HG03521 (cell line): Measurements from ENCODE around the gene NMRK2.
"Not testable (repeated sequence)": the region's sequence is repeated elsewhere in the genome, so short reads cannot be mapped to it uniquely, and the experiment has no call there.

Source experiments
- ATAC-seq: cut with Tn5 transposase; IDR thresholded peaks from one replicate; pipeline ENCODE4 v1.9.1; 2021; ENCODE audit warnings: mild to moderate bottlenecking, moderate library complexity; ENCODE audit not compliant: unreplicated experiment

Gene NMRK2

DNA sequence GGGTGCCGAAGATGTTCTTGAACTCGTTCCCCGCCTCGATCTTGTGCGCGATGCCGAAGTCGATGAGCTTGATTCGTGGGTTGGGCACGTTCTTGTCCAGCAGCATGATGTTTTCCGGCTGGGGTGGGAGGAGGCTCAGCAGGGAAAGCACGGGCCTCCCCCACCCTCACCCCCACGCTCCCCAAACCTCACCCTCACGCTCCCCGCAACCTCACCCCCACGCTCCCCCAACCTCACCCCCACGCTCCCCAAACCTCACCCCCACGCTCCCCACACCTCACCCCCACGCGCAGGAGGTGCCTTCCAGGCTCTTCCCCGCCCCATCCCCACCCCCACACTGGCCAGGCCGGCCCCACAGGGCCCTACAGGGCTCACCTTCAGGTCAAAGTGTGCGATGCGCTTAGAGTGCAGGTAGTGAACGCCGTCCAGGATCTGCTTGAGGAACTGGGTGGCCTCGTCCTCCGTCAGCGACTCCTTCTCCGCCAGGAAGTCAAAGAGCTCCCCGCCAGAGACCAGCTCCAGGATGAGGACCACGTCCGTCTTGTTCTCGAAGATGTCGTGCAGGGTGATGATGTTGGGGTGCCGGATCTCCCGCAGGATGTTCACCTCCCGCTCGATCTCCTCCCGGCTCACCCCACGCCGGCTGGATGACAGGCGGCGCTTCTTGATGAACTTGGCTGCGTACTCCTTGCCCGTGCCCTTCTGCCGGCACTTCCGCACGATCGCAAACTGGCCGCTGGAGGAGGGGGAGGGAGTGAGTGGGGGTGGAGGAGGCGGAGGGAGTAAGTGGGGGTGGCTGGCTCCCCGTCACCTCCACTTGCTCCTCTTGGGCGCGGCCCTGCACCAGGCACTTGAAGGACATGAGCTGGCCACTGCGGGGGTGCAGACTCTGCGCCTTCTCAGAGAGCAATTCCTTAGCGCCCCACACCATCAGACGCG is 31.7 kb downstream of the NMRK2 start:
- ATAC-seq, result no peak

DNA sequence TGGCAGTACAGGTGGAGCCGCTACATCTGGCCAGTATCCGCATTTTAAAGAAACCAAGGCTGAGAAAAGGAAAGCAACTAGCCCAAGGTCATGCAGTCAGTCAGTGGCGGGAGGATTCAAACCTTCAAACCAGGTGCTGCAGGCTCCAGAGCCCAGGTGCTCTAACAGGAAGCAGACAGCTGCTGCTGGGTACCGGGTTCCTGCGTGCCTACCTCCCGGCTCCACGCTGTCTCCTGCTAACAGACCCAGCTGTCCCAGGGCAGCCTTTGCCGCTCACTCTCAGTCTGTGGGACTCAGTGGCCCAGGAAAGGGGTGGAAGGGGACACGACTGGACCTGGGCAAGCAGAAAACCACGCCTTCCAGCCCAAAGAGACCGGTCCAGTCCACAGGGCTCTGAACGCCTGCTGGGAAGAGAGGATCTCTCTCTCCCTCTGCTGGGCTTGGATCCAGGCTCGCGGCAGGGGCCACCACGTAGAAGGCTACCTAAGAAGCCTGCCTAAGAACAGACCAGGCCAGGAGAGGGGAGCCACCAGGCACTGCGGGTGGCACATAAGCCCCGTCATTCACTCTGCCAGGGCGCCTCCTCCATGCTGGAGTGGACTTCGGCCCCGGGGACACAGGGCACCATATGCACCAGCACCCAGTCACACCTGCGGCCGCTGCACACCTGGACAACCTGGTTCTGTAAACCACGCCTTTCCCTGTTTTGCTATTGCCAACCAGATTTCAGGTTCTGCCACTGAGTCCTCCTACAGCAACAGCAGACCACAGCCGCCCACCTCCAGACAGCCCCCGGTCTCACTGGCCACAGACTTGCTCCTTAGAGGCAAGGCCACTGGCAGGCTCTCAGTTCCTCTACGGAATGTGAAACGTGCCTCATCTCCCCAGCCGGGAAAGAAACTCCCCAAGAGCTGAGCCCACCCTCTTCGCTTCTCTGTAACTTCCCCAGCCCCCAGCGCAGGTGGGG is 33.5 kb downstream of the NMRK2 start:
- ATAC-seq, result no peak

DNA sequence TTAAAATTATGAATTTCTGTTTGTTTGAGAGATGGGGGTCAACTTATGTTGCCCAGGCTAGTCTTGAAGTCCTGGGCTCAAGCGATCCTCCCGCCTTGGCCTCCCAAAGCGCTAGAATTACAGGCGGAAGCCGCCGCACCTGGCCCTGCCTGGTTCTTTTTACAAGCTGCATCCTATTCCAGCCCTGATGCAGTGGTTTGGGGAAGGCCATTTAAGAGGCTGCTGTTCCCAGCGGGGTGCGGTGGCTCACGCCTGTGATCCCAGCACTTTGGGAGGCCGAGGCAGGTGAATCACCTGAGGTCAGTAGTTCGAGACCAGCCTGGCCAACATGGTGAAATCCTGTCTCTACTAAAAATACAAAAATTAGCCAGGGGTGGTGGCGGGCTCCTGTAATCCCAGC is 35.1 kb downstream of the NMRK2 start:
- not testable (repeated sequence) for ATAC-seq

DNA sequence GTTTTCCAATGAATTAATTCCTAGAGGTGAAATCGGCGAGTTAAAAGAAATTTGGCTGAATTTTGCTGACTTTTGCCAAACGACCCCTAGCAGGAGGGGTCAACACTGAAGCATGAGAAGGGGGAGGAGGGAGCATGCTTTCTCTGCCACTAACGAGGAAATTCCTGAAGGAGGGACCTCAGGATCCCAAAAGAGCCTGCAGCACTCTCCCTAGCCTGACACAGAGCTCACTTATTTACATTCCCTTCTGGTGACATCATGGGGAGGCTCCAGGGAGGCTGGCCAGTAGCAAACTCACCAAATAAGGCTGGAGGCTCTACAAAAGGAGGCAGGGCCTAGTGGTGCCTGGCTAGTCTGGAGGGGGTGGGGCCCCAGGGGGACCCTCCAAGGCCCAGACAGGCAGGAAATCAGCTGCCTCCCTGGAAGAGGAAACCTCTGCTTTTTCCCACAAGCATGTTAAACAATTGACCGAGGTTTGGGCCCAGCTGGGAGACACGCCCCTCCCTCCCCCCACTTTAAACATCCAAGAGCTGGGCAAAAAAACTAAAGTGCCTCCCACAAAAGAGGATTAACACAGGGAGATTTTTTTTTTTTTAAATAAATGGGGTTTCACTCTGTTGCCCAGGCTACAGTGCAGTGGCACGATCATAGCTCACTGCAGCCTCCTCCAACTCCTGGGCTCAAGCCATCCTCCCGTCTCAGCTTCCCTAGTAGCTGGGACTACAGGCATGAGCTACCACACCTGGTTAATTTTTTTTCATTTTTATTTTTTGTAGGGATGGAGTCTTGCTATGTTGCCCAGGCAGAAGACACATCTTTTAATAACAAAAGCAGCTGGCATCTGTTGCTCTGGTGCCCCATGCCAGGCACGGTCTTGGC is 35.9 kb downstream of the NMRK2 start:
- ATAC-seq, result no peak

DNA sequence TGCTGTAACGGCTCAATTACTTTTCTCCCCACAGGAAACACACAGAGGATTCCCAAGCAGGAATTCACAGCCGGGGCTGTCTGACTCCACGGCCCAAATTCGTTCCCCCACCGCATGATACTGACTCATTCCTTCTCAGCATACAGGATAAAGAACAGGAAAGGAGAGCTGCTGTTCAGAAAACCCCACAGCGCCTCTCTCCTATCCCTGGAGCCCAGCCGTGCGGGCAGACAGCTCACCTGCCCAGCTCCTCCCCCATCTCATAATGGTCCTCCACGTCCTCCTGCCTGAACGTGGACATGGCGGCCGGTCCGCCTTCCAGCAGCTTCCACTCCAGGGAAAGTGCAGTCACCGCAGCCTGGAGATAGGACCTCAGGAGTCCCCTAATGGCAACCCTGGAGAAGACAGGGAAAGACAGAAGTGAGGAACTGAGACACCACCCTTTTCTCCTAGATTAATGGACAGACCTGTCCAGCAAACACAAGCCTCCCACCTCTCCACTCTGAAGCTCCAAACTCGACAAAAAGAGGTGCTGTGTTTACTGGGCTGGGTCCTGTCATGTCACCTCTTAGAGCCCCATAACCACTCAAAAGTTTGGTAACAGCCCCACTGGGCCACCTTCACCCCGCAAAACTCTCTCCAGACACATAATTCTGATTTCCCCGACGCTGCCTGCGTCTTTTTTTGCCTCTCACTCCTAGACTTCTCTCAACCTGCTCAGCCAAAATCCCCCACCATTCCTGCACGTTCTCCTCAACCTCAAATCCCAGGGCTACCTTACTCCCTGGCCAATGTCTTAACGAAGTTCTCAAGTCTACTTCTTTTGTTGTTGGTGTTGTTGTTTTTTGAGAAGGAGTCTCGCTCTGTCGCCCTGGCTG is 36.8 kb downstream of the NMRK2 start:
- ATAC-seq, result no peak

DNA sequence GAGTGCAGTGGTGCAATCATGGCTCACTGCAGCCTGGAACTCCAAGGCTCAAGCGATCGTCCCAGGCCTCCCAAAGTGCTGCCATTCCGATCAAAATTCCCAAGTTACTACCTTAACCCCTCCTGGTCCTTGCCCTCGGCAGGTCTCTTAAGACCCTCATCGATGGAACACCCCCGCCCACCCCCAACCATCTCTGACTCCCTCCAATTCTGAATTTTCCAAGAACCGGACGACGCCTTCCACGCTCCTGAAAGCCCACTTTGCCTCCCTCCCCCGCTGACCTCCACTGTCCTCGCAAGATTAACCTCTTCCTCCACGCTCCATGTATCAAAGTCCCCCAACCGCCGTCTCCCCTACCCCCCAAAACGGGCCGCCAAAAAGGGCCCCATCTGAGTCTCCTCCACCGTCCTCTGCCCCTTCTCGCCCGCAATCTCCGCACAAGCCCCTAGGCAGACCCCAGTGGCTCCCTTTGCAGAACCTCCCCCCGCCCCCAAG is 37.5 kb downstream of the NMRK2 start:
- ATAC-seq, result no peak

DNA sequence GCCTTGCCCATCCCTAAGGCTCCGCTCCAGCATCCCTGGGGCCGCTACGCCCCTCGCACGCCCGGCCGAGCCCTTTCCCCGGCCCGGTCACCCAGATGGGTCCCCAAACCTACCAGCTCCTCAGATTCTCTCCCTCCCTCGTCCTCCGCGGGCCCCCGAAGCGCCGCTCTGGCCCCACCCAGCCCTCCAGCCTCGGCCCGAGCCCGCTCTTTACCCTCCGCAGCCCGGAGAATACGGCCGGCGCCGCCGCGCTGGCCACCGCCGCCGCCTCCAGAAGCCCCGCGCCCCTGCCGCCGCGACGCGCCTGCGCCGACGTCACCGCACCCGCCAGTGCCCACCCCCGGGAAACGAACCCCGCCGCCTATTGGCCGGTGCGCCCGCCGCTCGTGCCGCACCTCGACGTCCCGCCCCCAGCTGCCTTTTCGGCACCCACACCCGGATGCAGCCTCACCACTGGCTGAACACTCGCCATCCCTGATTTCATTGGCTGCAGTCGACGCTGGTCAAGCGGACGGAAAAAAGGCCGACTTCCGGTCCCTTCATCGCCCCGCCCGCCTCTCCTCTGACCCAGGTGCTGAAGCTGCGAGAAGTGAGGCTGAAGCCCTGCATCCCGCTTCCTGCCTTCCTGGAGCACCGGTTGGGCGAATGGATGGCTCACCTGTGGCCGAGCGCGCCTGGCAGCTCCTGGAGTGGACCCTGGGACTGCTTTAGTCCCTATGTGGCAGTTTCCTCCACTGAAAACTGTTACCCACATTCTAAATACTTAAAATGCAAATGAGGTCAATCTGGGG is 38.1 kb downstream of the NMRK2 start, which contains the start of gene DAPK3:
DAPK3 (minus strand) TSS at position 292 of the 791 bp plus-strand sequence. CDS start 1,364 bp downstream, outside the sequence.
- ATAC-seq, result peak; percentile 98

DNA sequence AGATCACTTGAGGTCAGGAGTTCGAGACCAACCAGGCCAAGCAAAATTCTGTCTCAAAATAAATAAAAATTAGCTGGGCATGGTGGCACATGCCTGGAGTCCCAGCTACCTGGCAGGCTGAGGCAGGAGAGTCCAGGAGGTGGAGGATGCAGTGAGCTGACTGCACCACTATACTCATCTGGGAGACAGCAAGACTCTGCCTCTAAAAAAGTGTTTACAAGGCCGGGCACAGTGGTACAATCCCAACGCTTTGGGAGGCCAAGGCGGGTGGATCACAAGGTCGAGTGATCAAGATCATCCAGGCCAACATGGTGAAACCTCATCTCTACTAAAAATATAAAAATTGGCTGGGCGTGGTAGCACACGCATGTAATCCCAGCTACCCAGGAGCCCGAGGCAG is 42.3 kb downstream of the NMRK2 start:
- ATAC-seq, result no peak

DNA sequence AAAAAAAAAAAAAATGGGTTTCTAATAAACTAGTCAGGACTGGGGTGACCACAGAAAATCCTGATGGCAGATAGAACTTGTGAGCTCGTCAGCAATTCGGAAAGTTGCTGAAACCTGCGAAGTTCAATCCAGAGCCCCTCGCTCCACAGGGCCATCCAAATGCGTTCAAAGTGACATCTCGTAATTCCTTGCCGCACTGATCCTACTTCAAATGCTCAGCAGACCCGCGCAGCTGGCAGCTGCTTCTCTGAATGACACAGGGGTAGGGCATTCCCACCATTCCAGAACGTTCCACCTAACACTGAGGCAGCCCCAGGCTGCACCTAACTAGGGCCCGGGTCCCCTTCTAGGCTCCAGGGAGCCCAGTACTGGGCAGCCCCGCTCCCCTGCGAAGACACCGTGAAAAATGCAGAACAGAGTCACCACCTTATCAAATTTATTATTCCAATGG is 42.8 kb downstream of the NMRK2 start:
- no peak for ATAC-seq

DNA sequence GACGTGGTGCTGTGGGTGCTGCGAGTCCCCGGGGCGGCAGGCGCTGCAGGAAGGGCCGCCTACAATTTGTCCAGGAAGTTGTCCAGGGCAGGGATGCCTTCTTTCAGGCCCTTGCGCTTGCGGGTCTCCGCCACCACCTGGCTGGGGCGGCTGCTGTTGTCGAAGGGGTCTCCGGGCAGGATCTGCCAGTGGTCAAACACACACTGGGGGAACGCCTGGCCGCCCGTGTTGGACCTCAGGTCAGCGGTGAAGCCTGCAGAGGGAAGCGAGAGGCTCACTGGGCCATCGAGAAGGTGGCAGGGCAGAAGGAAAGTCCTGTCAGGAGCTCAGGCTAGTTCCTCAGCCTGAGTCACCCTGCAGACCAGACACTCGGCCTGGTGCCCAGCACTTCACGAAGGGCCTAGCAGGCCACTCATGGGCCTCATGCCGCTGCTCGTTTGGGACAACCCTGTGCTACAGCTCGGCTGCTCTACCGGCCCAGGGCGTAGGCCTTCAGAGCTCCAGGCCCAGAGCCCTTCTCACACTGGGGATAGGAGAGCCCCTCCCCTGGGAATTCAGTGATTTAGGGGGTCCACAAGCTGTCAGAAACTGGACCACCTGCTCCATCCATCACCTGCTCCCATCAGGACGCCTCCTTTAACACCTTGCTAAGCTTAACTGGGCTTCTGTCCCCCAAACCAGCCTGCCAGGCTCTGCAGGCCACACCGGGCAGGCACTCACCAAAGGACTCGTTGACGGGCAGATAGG is 43.8 kb downstream of the NMRK2 start:
- ATAC-seq, result no peak

DNA sequence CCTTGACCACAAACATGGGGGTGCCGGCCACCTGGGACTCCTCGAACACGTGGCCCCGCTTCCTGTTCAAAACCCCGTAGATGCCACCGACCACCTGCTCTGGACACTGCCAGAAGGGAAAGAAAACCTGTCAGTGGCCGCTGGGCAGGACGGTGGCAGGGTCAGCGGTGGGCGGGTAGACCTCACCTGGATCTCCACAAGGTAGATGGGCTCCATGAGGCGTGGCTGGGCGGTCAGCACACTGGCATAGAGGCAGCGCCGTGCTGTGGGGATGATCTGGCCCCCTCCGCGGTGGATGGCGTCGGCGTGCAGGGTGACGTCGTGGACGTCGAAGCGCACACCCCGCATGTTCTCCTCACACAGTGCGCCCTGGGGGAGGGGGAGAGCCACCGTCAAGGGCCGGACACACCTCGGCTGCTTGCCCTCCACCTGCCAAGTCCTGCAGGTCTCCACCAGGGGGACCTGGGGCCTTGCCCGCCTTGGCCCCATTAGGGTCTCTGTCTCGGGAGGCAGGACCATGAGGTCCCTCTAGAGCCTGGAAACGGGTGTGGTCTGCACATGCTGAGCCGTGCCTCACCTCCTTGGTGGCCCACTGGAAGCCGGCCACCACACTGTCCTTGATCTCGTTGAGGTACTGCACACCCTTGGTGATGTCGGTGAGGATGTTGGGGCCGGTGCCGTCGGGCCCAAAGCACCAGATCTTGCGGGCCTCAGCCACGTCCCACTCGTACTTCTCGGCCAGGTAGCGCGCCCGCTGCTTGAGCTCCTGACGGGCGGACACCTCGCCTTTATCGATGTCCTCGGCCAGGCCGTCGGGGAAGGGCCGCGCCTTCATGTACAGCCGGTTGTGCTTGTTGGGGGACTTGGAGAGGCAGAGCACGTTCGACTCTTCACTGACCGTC is 44.6 kb downstream of the NMRK2 start:
- no peak for ATAC-seq

DNA sequence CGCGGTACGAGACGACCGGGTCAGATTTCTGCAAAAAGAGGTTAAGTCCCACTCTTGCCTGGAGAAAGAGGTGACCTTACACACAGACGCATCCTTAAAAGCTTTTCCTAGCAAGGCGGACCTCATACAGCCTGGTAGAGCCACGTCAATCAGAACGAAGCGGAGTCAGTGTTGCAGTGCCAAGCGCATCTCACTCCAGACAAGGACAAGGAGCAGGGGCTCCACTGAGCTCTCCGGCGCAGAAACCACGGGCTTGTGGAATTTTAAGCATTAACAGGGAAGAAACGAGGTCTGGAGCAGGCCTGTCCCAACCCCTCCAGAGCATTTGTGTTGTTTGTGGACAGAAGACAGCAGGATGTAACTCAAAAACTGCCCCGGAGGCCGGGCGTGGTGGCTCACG is 45.3 kb downstream of the NMRK2 start:
- no peak for ATAC-seq

DNA sequence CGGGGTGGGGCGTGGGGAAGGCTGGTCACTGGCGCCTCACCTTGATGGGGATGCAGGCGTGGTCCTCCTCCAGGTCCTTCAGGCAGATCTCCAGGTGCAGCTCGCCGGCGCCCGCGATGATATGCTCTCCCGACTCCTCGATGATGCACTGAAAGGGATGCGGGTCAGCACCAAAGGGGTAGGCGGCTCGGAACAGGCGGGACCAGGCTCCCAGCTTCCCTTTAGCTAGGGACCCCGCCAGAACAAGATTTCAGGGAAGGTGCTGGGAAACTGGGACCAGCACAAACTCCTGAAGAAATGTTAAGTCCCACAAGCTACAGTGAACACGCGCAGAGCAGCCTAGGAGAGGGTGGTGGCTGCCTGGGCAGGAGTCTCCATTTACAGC is 46.4 kb downstream of the NMRK2 start:
- no peak for ATAC-seq

DNA sequence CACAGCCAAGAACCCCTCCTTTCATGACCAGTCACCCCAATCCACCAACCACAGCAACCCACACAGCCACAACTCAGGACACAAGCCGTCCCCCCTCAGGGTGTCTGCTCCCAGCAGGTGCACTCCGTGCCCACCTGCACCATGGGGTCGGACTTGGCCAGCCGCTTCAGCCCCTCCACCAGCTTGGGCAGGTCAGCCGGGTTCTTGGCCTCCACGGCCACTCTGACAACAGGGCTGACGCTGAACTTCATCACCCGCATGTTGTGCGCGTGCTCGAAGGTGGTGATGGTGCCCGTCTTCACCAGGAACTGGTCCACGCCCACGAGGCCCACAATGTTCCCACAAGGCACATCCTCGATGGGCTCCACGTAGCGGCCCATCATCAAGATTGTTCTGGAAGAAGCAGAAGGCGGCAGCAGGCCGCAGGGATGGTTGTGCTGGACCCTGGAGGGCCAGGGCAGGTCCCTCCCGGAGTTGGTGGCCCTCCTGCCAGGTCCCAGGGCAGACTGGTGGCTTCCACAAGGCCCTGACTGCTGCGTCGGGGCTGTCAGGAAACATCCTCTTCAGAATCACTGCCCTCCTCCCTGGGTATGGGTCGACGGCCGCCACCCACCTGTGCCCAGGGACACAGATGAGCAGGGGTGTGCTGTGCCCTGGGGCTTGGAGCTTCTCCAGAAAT is 46.9 kb downstream of the NMRK2 start:
- ATAC-seq, result no peak

DNA sequence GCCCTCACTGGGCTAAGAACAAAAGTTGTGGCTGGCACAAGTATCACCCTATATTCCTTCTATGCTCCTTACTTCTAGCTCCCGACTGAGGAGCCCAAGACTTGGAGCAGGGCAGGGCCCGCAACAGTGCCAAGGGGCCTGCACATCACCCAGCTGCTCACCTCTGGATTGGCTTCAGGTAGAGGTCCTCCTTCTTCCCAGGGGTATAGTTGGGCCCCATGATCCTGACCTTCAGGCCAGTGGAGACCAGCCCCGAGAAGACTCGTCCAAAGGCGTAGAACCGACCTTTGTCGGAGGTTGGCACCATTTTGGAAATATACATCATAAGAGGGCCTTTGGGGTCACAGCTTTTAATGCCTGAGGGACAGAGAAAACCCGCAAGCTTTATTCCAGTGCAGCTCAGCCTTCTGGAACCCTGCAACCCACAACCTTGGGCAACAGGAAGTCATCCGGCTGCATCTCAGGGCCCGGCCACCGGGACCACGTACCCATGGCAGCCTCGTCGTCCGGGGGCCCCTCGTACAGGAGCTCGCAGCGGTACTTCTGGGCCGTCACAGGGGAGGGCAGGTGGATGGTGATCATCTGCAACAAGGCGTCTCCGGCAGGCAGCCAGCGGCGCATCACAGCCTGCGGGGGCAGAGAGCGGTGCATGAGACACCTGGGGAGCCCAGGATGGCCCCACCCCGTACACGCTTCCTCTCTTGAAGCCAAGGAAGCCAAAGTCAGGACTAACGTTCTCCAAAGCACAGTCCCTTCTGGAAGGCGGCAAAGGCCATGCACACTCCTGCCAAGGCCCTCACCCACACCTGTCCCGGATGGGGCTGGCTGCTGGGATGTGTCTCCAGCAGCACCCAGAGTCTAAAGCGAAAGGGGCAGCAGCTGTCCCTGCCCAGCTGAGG is 47.7 kb downstream of the NMRK2 start:
- no peak for ATAC-seq
